ENCODE data around the gene MAPRE2. TPM values are rescaled to one million over a fixed set of nuclear protein-coding genes. Genes with fewer than 3 reads are reported as not detected.

MAPRE2 gene
- total RNA-seq, 1 experiment from 2014 or later, result 2.8 TPM

DNA sequence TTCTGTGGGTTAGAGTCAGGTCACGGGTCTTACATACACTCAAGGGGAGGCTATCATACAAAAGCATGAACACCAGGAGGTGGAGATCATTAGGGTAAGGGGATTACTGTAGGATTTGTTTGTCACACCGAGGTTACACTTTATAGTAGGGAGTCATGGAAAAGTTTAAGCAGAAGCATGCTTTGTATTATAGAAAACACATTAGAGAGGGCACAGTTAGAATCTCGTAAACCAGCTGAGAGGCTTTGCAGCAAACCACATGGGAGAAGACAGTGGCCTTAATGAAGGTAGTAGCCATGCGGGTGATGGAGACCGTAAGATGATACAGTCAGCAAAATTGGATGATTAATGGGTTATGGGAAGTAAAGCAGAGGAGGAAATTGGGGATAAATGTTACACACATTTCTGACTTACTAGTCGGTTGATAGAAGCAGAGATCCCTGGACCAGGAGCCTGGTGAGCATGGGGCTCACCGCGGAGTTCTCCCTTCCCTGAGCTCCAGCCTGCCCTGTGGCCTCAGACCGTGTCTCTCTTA, 75.6 kb downstream of the MAPRE2 start:
- POLR2A ChIA-PET (ENCODE audit: unreplicated experiment), result no interaction called here
- no TSS peak for BruUV-seq (replicated peaks)
- H3K27ac ChIP-seq (ENCODE audit: low read length), result no peak overlapping the region
- no peaks in the 10 kb centered on the region for H3F3A ChIP-seq (ENCODE audit: low read length, unreplicated experiment)
- H3K9me3 ChIP-seq (ENCODE audit: low read length), result no peaks in the 10 kb centered on the region
- no peak overlapping the region for H3K4me2 ChIP-seq (ENCODE audit: low read length)
- H3K27me3 ChIP-seq (ENCODE audit: low read length), result no peaks in the 10 kb centered on the region
- DNase-seq (no peak), ATAC-seq (no peak)
- H3K36me3 ChIP-seq (ENCODE audit: low read depth, low read length), result no peaks in the 10 kb centered on the region
- H4K20me1 ChIP-seq (ENCODE audit: low read length), result no peaks in the 10 kb centered on the region
- no peak overlapping the region for H3K4me3 ChIP-seq (ENCODE audit: low read length)
- CTCF ChIA-PET, result no interaction called here
- no peaks in the 10 kb centered on the region for H3K79me2 ChIP-seq (ENCODE audit: low read length)
- H3K9ac ChIP-seq (ENCODE audit: low read length), result no peak overlapping the region
- TF ChIP-seq EZH2 (IDR thresholded peaks at IDR 0.05; ENCODE audit: low read length, unreplicated experiment) (no peak), EZH2phosphoT487 (IDR thresholded peaks at IDR 0.05; ENCODE audit: borderline replicate concordance, low read length) (no peak)
- TF ChIP-seq, protein P1, sequence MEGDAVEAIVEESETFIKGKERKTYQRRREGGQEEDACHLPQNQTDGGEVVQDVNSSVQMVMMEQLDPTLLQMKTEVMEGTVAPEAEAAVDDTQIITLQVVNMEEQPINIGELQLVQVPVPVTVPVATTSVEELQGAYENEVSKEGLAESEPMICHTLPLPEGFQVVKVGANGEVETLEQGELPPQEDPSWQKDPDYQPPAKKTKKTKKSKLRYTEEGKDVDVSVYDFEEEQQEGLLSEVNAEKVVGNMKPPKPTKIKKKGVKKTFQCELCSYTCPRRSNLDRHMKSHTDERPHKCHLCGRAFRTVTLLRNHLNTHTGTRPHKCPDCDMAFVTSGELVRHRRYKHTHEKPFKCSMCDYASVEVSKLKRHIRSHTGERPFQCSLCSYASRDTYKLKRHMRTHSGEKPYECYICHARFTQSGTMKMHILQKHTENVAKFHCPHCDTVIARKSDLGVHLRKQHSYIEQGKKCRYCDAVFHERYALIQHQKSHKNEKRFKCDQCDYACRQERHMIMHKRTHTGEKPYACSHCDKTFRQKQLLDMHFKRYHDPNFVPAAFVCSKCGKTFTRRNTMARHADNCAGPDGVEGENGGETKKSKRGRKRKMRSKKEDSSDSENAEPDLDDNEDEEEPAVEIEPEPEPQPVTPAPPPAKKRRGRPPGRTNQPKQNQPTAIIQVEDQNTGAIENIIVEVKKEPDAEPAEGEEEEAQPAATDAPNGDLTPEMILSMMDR (conservative IDR thresholded peaks at IDR 0.05; ENCODE audit: low read depth, low read length), result no peak
- intact Hi-C loops (cut with micrococcal nuclease), result no loop called here
- H2AFZ ChIP-seq (ENCODE audit: low read length), result no peak overlapping the region
- H3K4me1 ChIP-seq (ENCODE audit: insufficient read depth, low read length), result no peaks in the 10 kb centered on the region
- no peaks in the 10 kb centered on the region for H3K9me2 ChIP-seq (replicated peaks; ENCODE audit: low read length)

DNA sequence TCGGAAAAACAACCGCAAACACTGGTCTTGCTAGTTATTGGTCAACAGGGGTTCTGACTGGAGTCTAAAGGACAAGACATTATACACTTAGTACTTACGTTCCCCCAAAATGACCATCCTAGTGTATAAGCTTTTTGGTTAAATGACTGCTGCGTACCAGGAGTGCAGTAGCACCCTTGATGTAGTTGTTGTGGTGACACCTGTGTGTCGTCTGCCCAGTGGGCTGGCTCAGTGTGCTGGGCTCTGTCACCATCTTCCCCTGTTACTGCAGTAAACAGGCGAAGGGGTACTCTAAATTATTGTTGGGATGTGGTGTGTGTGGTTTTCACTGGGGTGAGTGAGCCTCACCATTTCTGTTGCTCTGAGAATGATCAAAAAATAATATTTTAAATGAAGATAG, 76.2 kb downstream of the MAPRE2 start:
- H3F3A ChIP-seq (ENCODE audit: low read length, unreplicated experiment), result no peaks in the 10 kb centered on the region
- ATAC-seq (no peak), DNase-seq (no peak)
- no TSS peak for BruUV-seq (replicated peaks)
- H3K9me3 ChIP-seq (ENCODE audit: low read length), result no peaks in the 10 kb centered on the region
- TF ChIP-seq EZH2phosphoT487 (IDR thresholded peaks at IDR 0.05; ENCODE audit: borderline replicate concordance, low read length), result no peak
- TF ChIP-seq, protein P1 (conservative IDR thresholded peaks at IDR 0.05; ENCODE audit: low read depth, low read length), result no peak
- TF ChIP-seq EZH2 (IDR thresholded peaks at IDR 0.05; ENCODE audit: low read length, unreplicated experiment), result no peak
- POLR2A ChIA-PET (ENCODE audit: unreplicated experiment), result no interaction called here
- no peaks in the 10 kb centered on the region for H3K9me2 ChIP-seq (replicated peaks; ENCODE audit: low read length)
- H3K36me3 ChIP-seq (ENCODE audit: low read depth, low read length), result no peaks in the 10 kb centered on the region
- H3K79me2 ChIP-seq (ENCODE audit: low read length), result no peaks in the 10 kb centered on the region
- H2AFZ ChIP-seq (ENCODE audit: low read length), result no peak overlapping the region
- no peaks in the 10 kb centered on the region for H4K20me1 ChIP-seq (ENCODE audit: low read length)
- H3K9ac ChIP-seq (ENCODE audit: low read length), result no peak overlapping the region
- intact Hi-C loops (cut with micrococcal nuclease), result no loop called here
- no peak overlapping the region for H3K27ac ChIP-seq (ENCODE audit: low read length)
- no peak overlapping the region for H3K4me3 ChIP-seq (ENCODE audit: low read length)
- no peaks in the 10 kb centered on the region for H3K27me3 ChIP-seq (ENCODE audit: low read length)
- H3K4me2 ChIP-seq (ENCODE audit: low read length), result no peak overlapping the region
- CTCF ChIA-PET, result no interaction called here
- H3K4me1 ChIP-seq (ENCODE audit: insufficient read depth, low read length), result no peaks in the 10 kb centered on the region

DNA sequence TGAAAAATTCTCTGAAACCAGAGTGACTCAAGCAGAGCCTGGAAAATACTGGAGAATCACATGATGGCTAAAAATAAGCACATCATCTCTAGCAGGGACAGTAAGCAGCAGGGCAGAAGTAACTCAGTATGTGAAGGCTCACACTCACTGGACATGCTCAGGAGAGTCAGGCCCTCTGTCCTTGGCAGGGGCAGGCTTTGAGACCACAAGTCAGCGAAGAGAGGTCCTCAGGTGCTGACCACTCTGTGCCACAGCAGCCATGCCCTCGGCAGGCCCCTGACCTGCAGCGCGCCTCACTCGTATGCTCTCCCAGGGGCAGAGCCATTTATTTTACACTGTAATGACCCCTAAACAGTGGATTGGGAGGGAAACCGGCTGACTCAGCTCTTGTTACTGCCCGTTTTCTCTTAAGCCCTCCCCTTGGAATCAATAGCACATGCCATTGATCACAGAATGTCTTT, 76.8 kb downstream of the MAPRE2 start:
- intact Hi-C loops (cut with micrococcal nuclease), result no loop called here
- H3K27me3 ChIP-seq (ENCODE audit: low read length), result no peaks in the 10 kb centered on the region
- no peaks in the 10 kb centered on the region for H3K79me2 ChIP-seq (ENCODE audit: low read length)
- no TSS peak for BruUV-seq (replicated peaks)
- no peaks in the 10 kb centered on the region for H3F3A ChIP-seq (ENCODE audit: low read length, unreplicated experiment)
- ATAC-seq, result no peak
- H3K9ac ChIP-seq (ENCODE audit: low read length), result no peak overlapping the region
- TF ChIP-seq EZH2phosphoT487 (IDR thresholded peaks at IDR 0.05; ENCODE audit: borderline replicate concordance, low read length), result no peak
- TF ChIP-seq, protein P1 (conservative IDR thresholded peaks at IDR 0.05; ENCODE audit: low read depth, low read length), result no peak
- no peak for TF ChIP-seq EZH2 (IDR thresholded peaks at IDR 0.05; ENCODE audit: low read length, unreplicated experiment)
- no peak for DNase-seq
- no peaks in the 10 kb centered on the region for H3K36me3 ChIP-seq (ENCODE audit: low read depth, low read length)
- no peaks in the 10 kb centered on the region for H3K9me2 ChIP-seq (replicated peaks; ENCODE audit: low read length)
- no peak overlapping the region for H2AFZ ChIP-seq (ENCODE audit: low read length)
- no peaks in the 10 kb centered on the region for H3K4me1 ChIP-seq (ENCODE audit: insufficient read depth, low read length)
- H3K4me3 ChIP-seq (ENCODE audit: low read length), result no peak overlapping the region
- no peak overlapping the region for H3K27ac ChIP-seq (ENCODE audit: low read length)
- ChIA-PET POLR2A (ENCODE audit: unreplicated experiment) (no interaction called here), CTCF (no interaction called here)
- no peaks in the 10 kb centered on the region for H4K20me1 ChIP-seq (ENCODE audit: low read length)
- H3K4me2 ChIP-seq (ENCODE audit: low read length), result no peak overlapping the region
- H3K9me3 ChIP-seq (ENCODE audit: low read length), result no peaks in the 10 kb centered on the region
